Stimulated activated CD8-positive, alpha-beta memory T cell treated with anti-CD3 and anti-CD28 coated beads, Interleukin-4, amount 100 ng/mL, for 24 hours (primary cell): ENCODE measurements around the gene OSGEPL1.
"Not testable (repeated sequence)": the region's sequence is repeated elsewhere in the genome, so short reads cannot be mapped to it uniquely, and the experiment has no call there.

Source experiments
- DNase-seq: peaks from one replicate; pipeline ENCODE4 v3.0.0-alpha.2; 2020; ENCODE audit warnings: low read depth

Gene OSGEPL1

GRCh38 chr2:189762551-189763298 lies at the start of gene OSGEPL1:
Gene OSGEPL1 (minus strand): TSS chr2:189762792. CDS start chr2:189761640, 1,152 bp downstream.
- DNase-seq: peak; percentile 86

- DNase-seq: no peak
Observed at GRCh38 chr2:189803431-189803830, 40.8 kb upstream of the OSGEPL1 start.

- DNase-seq: no peak
Observed at GRCh38 chr2:189802396-189802912, 39.9 kb upstream of the OSGEPL1 start.

- no peak for DNase-seq
Observed at GRCh38 chr2:189799531-189799930, 36.9 kb upstream of the OSGEPL1 start.

GRCh38 chr2:189799030-189799331 lies 36.4 kb upstream of the OSGEPL1 start:
- no peak for DNase-seq

- DNase-seq: no peak
Observed at GRCh38 chr2:189798312-189799029, 35.9 kb upstream of the OSGEPL1 start.

- no peak for DNase-seq
Observed at GRCh38 chr2:189797902-189798301, 35.3 kb upstream of the OSGEPL1 start.

- no peak for DNase-seq
Observed at GRCh38 chr2:189794310-189794709, 31.7 kb upstream of the OSGEPL1 start.

- DNase-seq: no peak
Observed at GRCh38 chr2:189791338-189792042, 28.9 kb upstream of the OSGEPL1 start.

- peak; percentile 94 for DNase-seq
Observed at GRCh38 chr2:189783927-189784867, 21.6 kb upstream of the OSGEPL1 start, which contains the start of the genes ORMDL1 and PMS1. Gene ORMDL1 (minus strand): TSS chr2:189784339. CDS start chr2:189782595, 1,744 bp downstream. Gene PMS1 (plus strand): TSS chr2:189784450. CDS start chr2:189791810, 7,360 bp downstream.

GRCh38 chr2:189783451-189783926 lies 20.9 kb upstream of the OSGEPL1 start:
- DNase-seq: no peak

GRCh38 chr2:189782221-189782671 lies 19.7 kb upstream of the OSGEPL1 start:
- no peak for DNase-seq

- DNase-seq: no peak
Observed at GRCh38 chr2:189772212-189772611, 9.6 kb upstream of the OSGEPL1 start.

GRCh38 chr2:189770590-189771322 lies 8.2 kb upstream of the OSGEPL1 start:
- DNase-seq: no peak

GRCh38 chr2:189763908-189764661 lies 1.5 kb upstream of the OSGEPL1 start:
- DNase-seq: no peak

GRCh38 chr2:189762229-189762550 lies 402 bp downstream of the OSGEPL1 start:
- no peak for DNase-seq

GRCh38 chr2:189760154-189760553 lies 2.4 kb downstream of the OSGEPL1 start:
- DNase-seq: not testable (repeated sequence)

- DNase-seq: no peak
Observed at GRCh38 chr2:189756311-189756952, 6.2 kb downstream of the OSGEPL1 start.

- DNase-seq: no peak
Observed at GRCh38 chr2:189751080-189751658, 11.4 kb downstream of the OSGEPL1 start.
